ENCODE results near the gene ARHGEF4.

Gene ARHGEF4

DNA sequence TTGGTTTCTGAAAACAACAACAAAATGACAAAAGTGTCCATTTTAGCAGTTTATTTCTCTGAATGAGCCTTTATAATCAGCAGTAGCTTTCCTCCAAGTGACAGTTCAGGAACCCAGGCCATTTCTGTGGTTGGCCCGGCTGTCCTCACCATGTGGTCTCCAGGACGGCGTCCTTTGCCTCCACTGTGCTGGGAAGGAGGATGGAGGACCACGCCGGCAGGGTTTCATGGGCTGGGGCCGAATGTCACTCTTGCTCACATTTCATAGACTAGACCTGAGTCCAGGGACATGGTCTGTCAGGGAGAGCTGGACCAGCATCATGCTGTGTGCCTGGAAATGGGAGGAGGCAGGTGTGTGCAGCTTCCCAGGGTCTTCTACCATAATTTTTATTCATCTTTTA is 50.9 kb downstream of the ARHGEF4 start:
- Histone ChIP-seq H3K79me2 (ENCODE audit: insufficient read depth, low read depth) (no peaks in the 10 kb centered on the region), H3K27ac (no peak overlapping the region), H3K4me3 (IDR thresholded peaks at IDR 0.05; ENCODE audit: insufficient read depth, low read depth, low read length) (no peak overlapping the region), H3K36me3 (ENCODE audit: insufficient read depth) (no peaks in the 10 kb centered on the region), H4K20me1 (ENCODE audit: insufficient read depth) (no peaks in the 10 kb centered on the region), H3K4me2 (no peak overlapping the region), H3K9ac (no peak overlapping the region), H3K27me3 (ENCODE audit: insufficient read depth, low read depth) (no peaks in the 10 kb centered on the region), H3K4me1 (ENCODE audit: low read depth, poor library complexity, severe bottlenecking) (no peaks in the 10 kb centered on the region), H2AFZ (ENCODE audit: low read depth) (no peak overlapping the region)
- TF ChIP-seq, protein P1, sequence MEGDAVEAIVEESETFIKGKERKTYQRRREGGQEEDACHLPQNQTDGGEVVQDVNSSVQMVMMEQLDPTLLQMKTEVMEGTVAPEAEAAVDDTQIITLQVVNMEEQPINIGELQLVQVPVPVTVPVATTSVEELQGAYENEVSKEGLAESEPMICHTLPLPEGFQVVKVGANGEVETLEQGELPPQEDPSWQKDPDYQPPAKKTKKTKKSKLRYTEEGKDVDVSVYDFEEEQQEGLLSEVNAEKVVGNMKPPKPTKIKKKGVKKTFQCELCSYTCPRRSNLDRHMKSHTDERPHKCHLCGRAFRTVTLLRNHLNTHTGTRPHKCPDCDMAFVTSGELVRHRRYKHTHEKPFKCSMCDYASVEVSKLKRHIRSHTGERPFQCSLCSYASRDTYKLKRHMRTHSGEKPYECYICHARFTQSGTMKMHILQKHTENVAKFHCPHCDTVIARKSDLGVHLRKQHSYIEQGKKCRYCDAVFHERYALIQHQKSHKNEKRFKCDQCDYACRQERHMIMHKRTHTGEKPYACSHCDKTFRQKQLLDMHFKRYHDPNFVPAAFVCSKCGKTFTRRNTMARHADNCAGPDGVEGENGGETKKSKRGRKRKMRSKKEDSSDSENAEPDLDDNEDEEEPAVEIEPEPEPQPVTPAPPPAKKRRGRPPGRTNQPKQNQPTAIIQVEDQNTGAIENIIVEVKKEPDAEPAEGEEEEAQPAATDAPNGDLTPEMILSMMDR (conservative IDR thresholded peaks at IDR 0.05; ENCODE audit: low read depth, low read length), result no peak

DNA sequence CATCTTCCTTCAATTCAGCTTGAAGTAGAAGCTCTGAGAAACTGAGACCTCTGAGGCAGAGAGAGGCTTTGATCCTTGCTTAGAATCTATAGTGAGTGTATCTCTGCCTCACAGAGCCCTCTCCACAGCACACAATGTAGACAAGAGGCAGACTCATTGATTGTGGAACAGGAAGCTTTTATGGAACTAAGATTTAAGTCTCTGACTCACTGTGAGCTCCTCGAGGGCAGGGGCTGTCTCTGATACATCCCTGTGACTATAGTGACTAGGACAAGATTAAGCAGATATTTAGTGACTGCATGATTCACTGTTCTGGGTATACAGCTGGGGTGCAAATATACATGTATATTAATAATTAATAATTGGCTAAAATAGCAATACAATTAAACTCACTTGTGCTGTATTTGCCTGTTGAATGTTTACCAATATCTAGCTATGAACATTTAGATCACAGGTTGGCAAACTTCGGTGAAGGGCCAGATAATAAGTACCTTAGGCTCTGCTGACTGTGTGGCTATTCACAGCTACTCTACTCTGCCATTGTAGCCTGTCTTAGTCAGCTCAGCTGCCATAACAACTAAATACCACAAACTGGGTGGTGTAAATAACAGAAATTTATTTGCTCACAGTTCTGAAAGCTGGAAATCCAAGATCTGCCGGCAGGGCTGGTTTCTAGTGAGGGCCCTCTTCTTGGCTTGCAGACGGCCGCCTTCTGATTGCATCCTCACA is 54.4 kb downstream of the ARHGEF4 start:
- H3K27ac ChIP-seq, result no peak overlapping the region
- H3K27me3 ChIP-seq (ENCODE audit: insufficient read depth, low read depth), result no peaks in the 10 kb centered on the region
- H3K79me2 ChIP-seq (ENCODE audit: insufficient read depth, low read depth), result no peaks in the 10 kb centered on the region
- no peaks in the 10 kb centered on the region for H4K20me1 ChIP-seq (ENCODE audit: insufficient read depth)
- no peaks in the 10 kb centered on the region for H3K4me1 ChIP-seq (ENCODE audit: low read depth, poor library complexity, severe bottlenecking)
- no peak overlapping the region for H2AFZ ChIP-seq (ENCODE audit: low read depth)
- no peaks in the 10 kb centered on the region for H3K36me3 ChIP-seq (ENCODE audit: insufficient read depth)
- H3K9ac ChIP-seq, result no peak overlapping the region
- H3K4me3 ChIP-seq (IDR thresholded peaks at IDR 0.05; ENCODE audit: insufficient read depth, low read depth, low read length), result no peak overlapping the region
- H3K4me2 ChIP-seq, result no peak overlapping the region
- TF ChIP-seq, protein P1 (conservative IDR thresholded peaks at IDR 0.05; ENCODE audit: low read depth, low read length), result no peak

DNA sequence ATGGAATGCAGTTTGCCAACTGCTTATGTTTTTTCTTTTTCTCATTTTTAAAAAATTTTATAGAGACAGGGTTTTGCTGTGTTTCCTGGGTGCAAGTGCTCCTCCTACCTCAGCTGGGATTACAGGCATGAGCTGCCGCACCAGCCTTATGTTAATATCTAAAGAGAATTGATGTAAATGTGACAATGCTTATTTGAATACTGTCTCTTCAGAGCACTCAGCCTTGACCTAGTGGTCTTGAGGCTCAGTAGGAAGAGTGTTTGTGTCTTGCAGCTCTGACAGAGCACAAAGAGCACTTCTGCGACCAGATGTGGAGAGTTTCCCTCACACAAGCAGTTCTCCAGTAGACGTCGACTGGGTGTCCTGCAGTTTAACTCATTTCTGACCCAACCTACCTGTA is 55.3 kb downstream of the ARHGEF4 start:
- Histone ChIP-seq H3K27me3 (ENCODE audit: insufficient read depth, low read depth) (no peaks in the 10 kb centered on the region), H3K4me2 (no peak overlapping the region)

DNA sequence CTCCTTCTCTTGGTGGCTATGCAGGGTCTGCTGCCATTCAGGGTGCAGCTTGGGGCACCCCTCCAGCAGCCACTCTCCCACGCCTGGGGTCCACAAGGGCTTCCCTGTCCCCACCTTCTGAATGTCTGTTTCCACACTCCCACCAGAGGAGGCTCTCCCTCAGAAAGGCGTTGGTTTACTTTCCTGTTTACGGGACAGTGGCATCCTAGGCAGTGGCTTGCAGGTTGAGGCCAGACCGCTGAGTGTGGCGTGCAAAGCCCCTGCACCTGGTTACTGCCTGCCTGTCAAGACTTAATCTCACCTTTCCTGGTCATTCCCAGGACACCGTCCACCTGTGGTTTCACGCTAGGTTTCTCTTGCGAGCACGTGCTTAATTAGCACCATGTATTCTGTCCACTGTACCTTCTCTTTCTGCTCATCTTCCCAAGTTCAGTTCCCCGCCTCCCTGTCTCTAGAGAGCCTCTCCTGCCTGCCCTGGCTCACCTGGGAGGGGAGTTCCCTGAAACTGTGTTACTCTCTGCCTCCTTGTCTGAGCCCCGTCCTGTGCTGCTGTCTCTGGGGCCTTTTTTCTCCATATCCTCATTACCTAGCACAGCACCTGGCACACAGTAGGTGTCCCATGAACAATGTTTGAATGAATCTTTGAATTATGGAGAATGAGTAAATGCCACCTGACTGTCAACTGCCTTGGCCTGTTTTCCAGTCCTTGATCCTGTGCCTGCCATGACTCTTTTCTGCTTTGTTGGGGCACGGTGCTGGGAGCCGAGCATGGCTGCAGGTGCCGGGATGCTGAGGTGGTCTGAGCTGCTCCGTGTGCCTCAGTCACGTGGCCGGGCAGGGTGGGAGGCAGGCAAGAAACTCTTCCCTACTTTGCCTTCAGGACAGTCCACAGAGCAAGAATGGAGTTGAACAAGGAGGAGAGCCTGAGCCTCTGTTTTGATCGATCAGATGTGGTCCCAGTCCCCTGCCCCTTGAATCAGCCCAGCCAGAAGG is 56.4 kb downstream of the ARHGEF4 start:
- H3K9ac ChIP-seq, result no peak overlapping the region
- TF ChIP-seq, protein P1 (conservative IDR thresholded peaks at IDR 0.05; ENCODE audit: low read depth, low read length), result no peak
- no peak overlapping the region for H3K4me3 ChIP-seq (IDR thresholded peaks at IDR 0.05; ENCODE audit: insufficient read depth, low read depth, low read length)
- H3K36me3 ChIP-seq (ENCODE audit: insufficient read depth), result no peaks in the 10 kb centered on the region
- no peaks in the 10 kb centered on the region for H3K4me1 ChIP-seq (ENCODE audit: low read depth, poor library complexity, severe bottlenecking)
- no peak overlapping the region for H3K27ac ChIP-seq
- H3K79me2 ChIP-seq (ENCODE audit: insufficient read depth, low read depth), result no peaks in the 10 kb centered on the region
- H3K4me2 ChIP-seq, result no peak overlapping the region
- H2AFZ ChIP-seq (ENCODE audit: low read depth), result no peak overlapping the region
- no peaks in the 10 kb centered on the region for H4K20me1 ChIP-seq (ENCODE audit: insufficient read depth)
- H3K27me3 ChIP-seq (ENCODE audit: insufficient read depth, low read depth), result no peaks in the 10 kb centered on the region

More for the DNA sequence above, 55.3 kb downstream of the ARHGEF4 start:
- TF ChIP-seq, protein P1 (conservative IDR thresholded peaks at IDR 0.05; ENCODE audit: low read depth, low read length), result no peak
- H4K20me1 ChIP-seq (ENCODE audit: insufficient read depth), result no peaks in the 10 kb centered on the region
- H2AFZ ChIP-seq (ENCODE audit: low read depth), result no peak overlapping the region
- no peaks in the 10 kb centered on the region for H3K4me1 ChIP-seq (ENCODE audit: low read depth, poor library complexity, severe bottlenecking)
- no peak overlapping the region for H3K27ac ChIP-seq
- H3K9ac ChIP-seq, result no peak overlapping the region
- H3K36me3 ChIP-seq (ENCODE audit: insufficient read depth), result no peaks in the 10 kb centered on the region
- H3K79me2 ChIP-seq (ENCODE audit: insufficient read depth, low read depth), result no peaks in the 10 kb centered on the region
- H3K4me3 ChIP-seq (IDR thresholded peaks at IDR 0.05; ENCODE audit: insufficient read depth, low read depth, low read length), result no peak overlapping the region
